T-cell (primary cell): ENCODE results near the gene AKIRIN2. TPM values are rescaled to one million over a fixed set of nuclear protein-coding genes. Genes with fewer than 3 reads are reported as not detected.

Experiments
- ATAC-seq, 4 experiments: fragments of 200-7000 bp in 3 of 4; fragments of 150-1000 bp in 1 of 4; cut with Tn5 transposase; replicated peaks in 1 of 4; 1 replicate in 3 of 4; 2 replicates in 1 of 4; pipeline ENCODE4 v1.10.0; 2021; ENCODE audit warnings: moderate library complexity in 3 of 4, mild to moderate bottlenecking in 2 of 4, moderate number of reproducible peaks in 1 of 4
- CTCF ChIA-PET, 2 donors: fragments of 300-600 bp; sonication (Branson Sonifier 250); formaldehyde crosslinking; loops; one replicate each; lab custom pipeline; 2022; ENCODE audit warnings: antibody characterized with exemption in 2 of 2; lab: Charles Lee
- POLR2A ChIA-PET, 2 donors: fragments of 300-600 bp; sonication (Branson Sonifier 250); formaldehyde crosslinking; loops; one replicate each; lab custom pipeline; 2022; ENCODE audit warnings: antibody characterized with exemption in 2 of 2; lab: Charles Lee
- DNase-seq, 35 experiments: peaks; one replicate each; pipeline versions ENCODE4 v3.0.0 to v3.0.0-alpha.2; 2013 to 2023
- H3K27ac ChIP-seq: one replicate; pipeline ENCODE4 v1.5.1; 2013; ENCODE audit warnings: low read length
- H3K27me3 ChIP-seq, 2 experiments: replicated peaks in 1 of 2; 1 replicate in 1 of 2; 2 replicates in 1 of 2; pipeline versions ENCODE4 v1.6.1 to v1.7.0; 2013; ENCODE audit warnings: low read length in 1 of 2, mixed read lengths in 1 of 2; ENCODE audit not compliant: control insufficient read depth in 2 of 2, insufficient read depth in 2 of 2; ENCODE audit errors: extremely low read depth in 1 of 2
- H3K36me3 ChIP-seq, 2 donors: 1 replicate in 1 of 2; 2 replicates in 1 of 2; pipeline versions ENCODE4 v1.6.1 to v1.7.0; 2013; ENCODE audit warnings: low read length in 1 of 2; ENCODE audit not compliant: control insufficient read depth in 2 of 2, insufficient read depth in 1 of 2; ENCODE audit errors: extremely low read depth in 1 of 2
- H3K4me1 ChIP-seq, 2 experiments: 1 replicate in 1 of 2; 2 replicates in 1 of 2; pipeline versions ENCODE4 v1.6.1 to v1.7.0; 2013; ENCODE audit warnings: low read length in 2 of 2, mixed read lengths in 1 of 2; ENCODE audit not compliant: insufficient read depth in 2 of 2, control insufficient read depth in 1 of 2; ENCODE audit errors: extremely low read depth in 1 of 2
- H3K4me3 ChIP-seq, 2 donors: 1 replicate in 1 of 2; 2 replicates in 1 of 2; pipeline versions ENCODE4 v1.5.1 to v1.7.0; 2013; ENCODE audit warnings: mild to moderate bottlenecking in 2 of 2, low read length in 1 of 2, moderate library complexity in 1 of 2; ENCODE audit not compliant: control insufficient read depth in 1 of 2; ENCODE audit errors: extremely low read depth in 1 of 2
- H3K9me3 ChIP-seq: 2 replicates; pipeline ENCODE4 v1.7.0; 2013
- H3K27ac Mint-ChIP-seq, 2 donors: one replicate each; pipeline ENCODE4 v1.8.0; 2020 to 2021; ENCODE audit warnings: mild to moderate bottlenecking in 2 of 2, mixed read lengths in 2 of 2
- H3K27me3 Mint-ChIP-seq, 2 donors: one replicate each; pipeline ENCODE4 v1.8.0; 2021 to 2022; ENCODE audit warnings: mixed read lengths in 2 of 2
- H3K36me3 Mint-ChIP-seq: one replicate; pipeline ENCODE4 v1.8.0; 2021; ENCODE audit warnings: mixed read lengths
- H3K4me1 Mint-ChIP-seq, 3 donors: one replicate each; pipeline ENCODE4 v1.8.0; 2020 to 2022; ENCODE audit warnings: mixed read lengths in 3 of 3, mild to moderate bottlenecking in 1 of 3
- H3K4me3 Mint-ChIP-seq, 3 donors: one replicate each; pipeline ENCODE4 v1.8.0; 2020 to 2022; ENCODE audit warnings: mild to moderate bottlenecking in 3 of 3, mixed read lengths in 3 of 3, moderate library complexity in 3 of 3
- H3K9me3 Mint-ChIP-seq, 3 donors: one replicate each; pipeline ENCODE4 v1.8.0; 2020 to 2022; ENCODE audit warnings: mixed read lengths in 3 of 3
- WGBS: methylation state at CpG from one replicate; pipeline ENCODE4 v1.1.5; 2013; ENCODE audit warnings: missing lambda C conversion rate; ENCODE audit not compliant: insufficient coverage; 5-methylcytosine and 5-hydroxymethylcytosine counted together
- total RNA-seq, 35 experiments: library from RNA in 6 of 35; stranded (reverse) in 6 of 35; fragments of 120-200 nt in 1 of 35; gene quantifications; one replicate each; pipeline versions ENCODE4 v1.2.1 to v1.2.4 and lab custom pipeline; 2013 to 2026

Gene AKIRIN2
- total RNA-seq, 5 donors from 2014 or later (not counting 1 experiment from before 2014, with no cell fraction given), result 52.5 to 81.9 (median 66.0) TPM

DNA sequence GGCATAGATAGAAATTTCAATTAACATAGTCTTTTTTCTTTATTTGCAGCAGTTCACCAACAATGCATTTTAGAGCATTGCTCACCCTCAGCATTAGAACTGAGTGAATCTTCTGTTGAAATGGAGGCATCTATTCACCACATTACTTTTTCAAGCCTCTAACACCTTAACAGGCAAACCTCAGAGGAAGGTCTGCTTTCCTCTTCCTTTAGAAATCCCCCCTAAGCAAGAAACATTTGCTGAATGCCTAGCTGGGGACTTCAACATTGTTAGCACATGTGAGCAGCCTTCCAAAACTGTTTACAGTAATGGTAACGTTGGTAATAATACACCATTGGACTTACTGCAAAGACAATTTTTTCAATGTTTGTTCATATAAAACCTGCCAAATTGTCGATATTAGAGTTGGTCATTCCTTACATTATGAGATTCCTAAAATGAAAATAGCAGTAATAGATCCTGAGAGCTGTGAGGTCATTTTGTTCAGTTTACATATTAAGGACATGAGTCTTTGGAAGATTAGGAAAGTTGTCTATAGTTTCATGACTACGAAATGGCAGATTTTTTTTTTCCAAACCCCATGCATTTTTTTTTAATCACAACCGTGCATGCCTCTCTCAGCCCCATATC, 20.6 kb upstream of the AKIRIN2 start:
- no peak overlapping the region for H3K27ac ChIP-seq
- no peak for DNase-seq
- H3K36me3 Mint-ChIP-seq, result no peaks in the 10 kb centered on the region
- no peaks in the 10 kb centered on the region for H3K9me3 Mint-ChIP-seq
- no peak for ATAC-seq
- no peaks in the 10 kb centered on the region for H3K27me3 ChIP-seq
- H3K9me3 ChIP-seq, result no peaks in the 10 kb centered on the region
- H3K27ac Mint-ChIP-seq, result peak overlapping the region in 1 of 2 donors; percentile 10
- H3K4me3 Mint-ChIP-seq, result no peak overlapping the region
- H3K4me3 ChIP-seq, result no peak overlapping the region
- peaks cover 0 to 42% (median 21%) of the 10 kb centered on the region in 3 donors for H3K4me1 Mint-ChIP-seq
- WGBS, result 75% methylated on average over 2 of the region's 4 CpGs
- H3K27me3 Mint-ChIP-seq, result no peaks in the 10 kb centered on the region
- ChIA-PET CTCF (no interaction called here), POLR2A (no interaction called here)
- no peaks in the 10 kb centered on the region for H3K36me3 ChIP-seq
- peaks cover 0 to 29% of the 10 kb centered on the region in 2 experiments for H3K4me1 ChIP-seq

DNA sequence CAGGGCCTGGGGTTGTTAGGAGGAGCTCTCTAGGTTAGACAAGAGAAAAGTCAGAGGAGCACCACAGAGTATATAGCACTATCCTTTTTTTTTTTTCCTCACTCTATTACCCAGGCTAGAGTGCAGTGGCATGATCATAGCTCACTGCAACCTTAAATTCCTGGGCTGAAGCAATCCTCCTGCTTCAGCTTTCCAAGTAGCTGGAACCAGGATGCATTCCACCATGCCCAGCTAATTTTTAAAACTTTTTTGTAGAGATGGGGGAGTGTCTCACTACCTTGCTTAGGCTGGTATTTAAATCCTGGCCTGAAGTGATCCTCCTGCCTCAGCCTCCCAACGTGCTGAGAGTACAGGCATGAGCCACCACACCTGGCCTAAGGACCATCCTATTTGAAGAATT, 19.3 kb upstream of the AKIRIN2 start:
- H3K9me3 ChIP-seq, result no peaks in the 10 kb centered on the region
- ATAC-seq (no peak), DNase-seq (no peak)
- H3K4me3 ChIP-seq, result no peak overlapping the region
- H3K27me3 ChIP-seq, result no peaks in the 10 kb centered on the region
- WGBS, result no CpG with 5 or more reads among the region's 1 CpG
- peaks cover 0 to 29% of the 10 kb centered on the region in 2 experiments for H3K4me1 ChIP-seq
- ChIA-PET CTCF (no interaction called here), POLR2A (interaction anchor here in 1 of 2 donors (0.6 kb wide), 1 partner anchor 17 kb away, joined by 4 read pairs; no protein-coding TSS in a partner anchor)
- H3K27me3 Mint-ChIP-seq, result no peaks in the 10 kb centered on the region
- peaks cover 0 to 42% (median 21%) of the 10 kb centered on the region in 3 donors for H3K4me1 Mint-ChIP-seq
- no peaks in the 10 kb centered on the region for H3K9me3 Mint-ChIP-seq
- no peaks in the 10 kb centered on the region for H3K36me3 ChIP-seq
- H3K4me3 Mint-ChIP-seq, result no peak overlapping the region
- no peak overlapping the region for H3K27ac ChIP-seq
- no peaks in the 10 kb centered on the region for H3K36me3 Mint-ChIP-seq
- H3K27ac Mint-ChIP-seq, result no peak overlapping the region

DNA sequence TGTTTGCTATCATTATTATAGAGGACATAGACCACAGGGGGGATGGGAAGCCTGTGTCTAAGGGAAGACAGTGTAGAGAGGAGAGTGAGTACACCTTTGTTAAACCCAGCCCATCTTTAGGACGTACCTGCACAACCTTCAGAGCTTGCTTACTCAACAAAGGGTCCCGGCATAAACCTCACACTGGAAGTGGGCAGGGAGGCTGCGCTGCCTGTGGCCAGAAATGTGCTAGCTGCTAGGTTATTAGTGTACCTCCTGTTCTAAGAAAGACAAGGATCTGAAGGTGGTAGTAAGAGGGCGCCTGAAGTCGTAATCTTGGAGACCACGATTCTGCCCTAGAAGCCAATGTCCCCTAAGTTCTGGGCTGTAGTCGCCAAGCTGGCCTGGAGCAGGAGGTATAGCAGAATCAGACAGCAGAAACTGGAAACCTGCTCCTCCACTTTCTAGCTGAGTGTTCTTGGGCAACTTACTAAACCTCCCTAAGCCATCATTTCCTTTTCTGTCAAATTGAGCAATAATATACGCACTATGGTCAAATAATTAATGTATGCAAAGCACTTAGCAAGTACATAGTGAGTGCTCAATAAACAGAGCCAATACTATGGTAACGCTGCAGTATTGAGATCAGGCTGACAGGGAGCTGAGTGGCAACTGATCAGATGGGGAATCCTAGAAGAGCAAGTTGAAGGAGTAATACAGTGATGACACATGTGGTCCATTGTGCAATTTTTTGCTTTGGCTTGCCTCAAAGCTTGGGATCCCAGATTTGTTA, 16.8 kb upstream of the AKIRIN2 start:
- H3K4me3 Mint-ChIP-seq, result no peak overlapping the region
- Histone ChIP-seq H3K27me3 (no peaks in the 10 kb centered on the region), H3K4me3 (no peak overlapping the region), H3K4me1 (peaks cover 0 to 24% of the 10 kb centered on the region in 2 experiments), H3K27ac (peak overlapping the region; percentile 58), H3K36me3 (no peaks in the 10 kb centered on the region), H3K9me3 (no peaks in the 10 kb centered on the region)
- peak in 3 of 4 experiments; percentile 40 to 61 (median 44) for ATAC-seq
- no peaks in the 10 kb centered on the region for H3K36me3 Mint-ChIP-seq
- ChIA-PET CTCF (interaction anchor here in 1 of 2 donors (0.6 kb wide), 1 partner anchor 340 kb away, joined by 4 read pairs; no protein-coding TSS in a partner anchor), POLR2A (no interaction called here)
- peak overlapping the region; percentile 22 to 72 for H3K27ac Mint-ChIP-seq
- DNase-seq, result peak in 3 of 35 experiments; percentile 11 to 32 (median 19)
- no peaks in the 10 kb centered on the region for H3K27me3 Mint-ChIP-seq
- peaks cover 6 to 36% (median 18%) of the 10 kb centered on the region in 3 donors for H3K4me1 Mint-ChIP-seq
- H3K9me3 Mint-ChIP-seq, result no peaks in the 10 kb centered on the region
- 46% methylated on average over 7 of the region's 9 CpGs for WGBS

DNA sequence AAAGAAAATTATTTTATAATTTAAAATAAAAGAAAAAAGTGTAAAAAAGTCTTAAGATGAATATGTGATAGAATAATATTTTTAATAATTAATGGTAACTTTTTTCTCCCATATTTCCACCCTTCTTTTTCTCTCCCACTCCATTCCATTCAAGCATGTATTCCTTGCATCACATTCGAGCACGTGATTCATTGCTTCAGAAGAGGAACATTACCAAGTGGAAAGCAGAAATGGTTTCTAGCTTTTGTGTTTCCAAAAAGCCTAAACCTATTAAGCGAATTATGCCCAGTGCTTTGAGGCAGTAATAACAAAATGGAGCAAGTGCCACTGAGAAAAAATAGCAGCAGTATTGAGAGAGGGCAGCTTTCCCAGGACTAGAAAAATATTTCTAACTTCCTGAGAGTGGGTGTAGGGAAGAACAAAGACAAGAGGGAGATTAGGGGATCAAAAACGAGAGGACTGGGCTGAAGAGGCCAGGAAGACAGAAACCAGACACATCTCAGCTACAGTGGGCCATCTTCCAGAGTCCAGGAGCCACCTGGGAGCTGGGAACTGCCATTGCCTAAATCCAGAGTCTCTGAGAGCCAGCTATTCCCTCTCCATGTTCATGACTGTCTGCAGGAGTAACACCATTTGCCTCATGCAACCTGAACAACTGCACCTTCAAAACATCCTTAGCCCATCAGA, 15.0 kb upstream of the AKIRIN2 start:
- Mint-ChIP-seq H3K36me3 (no peaks in the 10 kb centered on the region), H3K4me3 (no peak overlapping the region), H3K9me3 (no peaks in the 10 kb centered on the region), H3K27ac (no peak overlapping the region), H3K4me1 (peaks cover 6 to 23% (median 8%) of the 10 kb centered on the region in 3 donors), H3K27me3 (no peaks in the 10 kb centered on the region)
- no peak for ATAC-seq
- ChIA-PET CTCF (no interaction called here), POLR2A (no interaction called here)
- no peaks in the 10 kb centered on the region for H3K27me3 ChIP-seq
- H3K9me3 ChIP-seq, result no peaks in the 10 kb centered on the region
- H3K4me3 ChIP-seq, result no peak overlapping the region
- 90% methylated on average over 2 of the region's 4 CpGs for WGBS
- H3K27ac ChIP-seq, result no peak overlapping the region
- H3K36me3 ChIP-seq, result no peaks in the 10 kb centered on the region
- DNase-seq, result no peak
- peaks cover 0 to 14% of the 10 kb centered on the region in 2 experiments for H3K4me1 ChIP-seq

DNA sequence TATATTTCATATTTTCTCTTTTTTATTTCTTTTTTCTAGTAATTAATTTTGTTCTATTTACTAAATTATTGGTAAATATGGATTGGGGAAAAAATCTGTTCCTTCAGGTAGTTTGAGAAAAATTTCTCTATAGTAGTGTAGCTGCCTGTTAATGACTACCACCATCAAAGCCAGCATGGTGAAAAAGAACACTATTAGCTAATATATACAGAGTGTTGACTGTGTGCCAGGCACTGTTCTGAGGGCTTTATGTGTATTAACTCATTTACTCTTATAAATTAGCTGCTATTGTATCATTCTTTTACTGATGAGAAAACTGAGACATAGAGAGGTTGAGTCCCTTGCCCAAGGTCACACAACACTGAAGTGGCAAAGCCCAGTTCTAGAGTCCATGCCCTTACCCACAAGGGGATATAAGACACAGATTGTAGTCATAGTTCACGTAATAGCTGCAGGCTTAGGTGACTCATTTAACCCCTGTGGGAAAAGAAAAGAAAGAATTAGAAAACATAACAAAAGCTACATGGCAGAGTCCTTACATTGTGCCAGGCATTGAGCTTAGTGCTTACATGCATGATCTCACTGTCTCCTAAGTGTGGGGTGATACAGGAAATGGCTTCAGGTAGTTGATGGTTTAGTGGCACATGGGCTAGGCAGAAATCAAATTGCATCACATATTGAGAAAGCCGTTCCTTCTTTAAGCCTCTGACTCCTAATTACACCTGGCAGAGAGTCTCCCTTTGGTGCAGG, 12.2 kb upstream of the AKIRIN2 start:
- Mint-ChIP-seq H3K27ac (no peak overlapping the region), H3K4me3 (no peak overlapping the region), H3K27me3 (no peaks in the 10 kb centered on the region), H3K4me1 (peaks cover 6 to 19% (median 8%) of the 10 kb centered on the region in 3 donors), H3K36me3 (no peaks in the 10 kb centered on the region), H3K9me3 (no peaks in the 10 kb centered on the region)
- no peaks in the 10 kb centered on the region for H3K9me3 ChIP-seq
- CTCF ChIA-PET, result interaction anchor here in 1 of 2 donors (1.0 kb wide), 1 partner anchor 9 kb away, joined by 4 read pairs; no protein-coding TSS in a partner anchor
- ATAC-seq (peak in 2 of 4 experiments; percentile 41 to 68), DNase-seq (no peak)
- WGBS, result no CpG with 5 or more reads among the region's 2 CpGs
- H3K36me3 ChIP-seq, result no peaks in the 10 kb centered on the region
- H3K27me3 ChIP-seq, result no peaks in the 10 kb centered on the region
- no peak overlapping the region for H3K4me3 ChIP-seq
- H3K27ac ChIP-seq, result no peak overlapping the region
- H3K4me1 ChIP-seq, result peaks cover 0 to 8% of the 10 kb centered on the region in 2 experiments
- POLR2A ChIA-PET, result interaction anchor here in 1 of 2 donors (0.6 to 1.3 kb wide), 2 partner anchors 12 to 25 kb away, joined by 3 to 4 read pairs; partner anchors contain the start of gene AKIRIN2
